ENCODE data around the gene CHD3.

The CHD3 gene

GRCh38 chr17:7882629-7883028 is 6.0 kb upstream of the CHD3 start:
- Mint-ChIP-seq H3K4me3 (no peak overlapping the region), H3K4me1 (peaks cover 5% of the 10 kb centered on the region), H3K27me3 (ENCODE audit: low read depth, poor library complexity) (no peaks in the 10 kb centered on the region), H3K36me3 (ENCODE audit: low read depth) (peaks cover under 1% of the 10 kb centered on the region), H3K27ac (no peak overlapping the region), H3K9me3 (no peaks in the 10 kb centered on the region)
- DNase-seq, result no peak
- TF ChIP-seq, protein P1, sequence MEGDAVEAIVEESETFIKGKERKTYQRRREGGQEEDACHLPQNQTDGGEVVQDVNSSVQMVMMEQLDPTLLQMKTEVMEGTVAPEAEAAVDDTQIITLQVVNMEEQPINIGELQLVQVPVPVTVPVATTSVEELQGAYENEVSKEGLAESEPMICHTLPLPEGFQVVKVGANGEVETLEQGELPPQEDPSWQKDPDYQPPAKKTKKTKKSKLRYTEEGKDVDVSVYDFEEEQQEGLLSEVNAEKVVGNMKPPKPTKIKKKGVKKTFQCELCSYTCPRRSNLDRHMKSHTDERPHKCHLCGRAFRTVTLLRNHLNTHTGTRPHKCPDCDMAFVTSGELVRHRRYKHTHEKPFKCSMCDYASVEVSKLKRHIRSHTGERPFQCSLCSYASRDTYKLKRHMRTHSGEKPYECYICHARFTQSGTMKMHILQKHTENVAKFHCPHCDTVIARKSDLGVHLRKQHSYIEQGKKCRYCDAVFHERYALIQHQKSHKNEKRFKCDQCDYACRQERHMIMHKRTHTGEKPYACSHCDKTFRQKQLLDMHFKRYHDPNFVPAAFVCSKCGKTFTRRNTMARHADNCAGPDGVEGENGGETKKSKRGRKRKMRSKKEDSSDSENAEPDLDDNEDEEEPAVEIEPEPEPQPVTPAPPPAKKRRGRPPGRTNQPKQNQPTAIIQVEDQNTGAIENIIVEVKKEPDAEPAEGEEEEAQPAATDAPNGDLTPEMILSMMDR (IDR thresholded peaks at IDR 0.05), result no peak

- Mint-ChIP-seq H3K4me3 (no peak overlapping the region), H3K36me3 (ENCODE audit: low read depth) (no peaks in the 10 kb centered on the region), H3K27ac (no peak overlapping the region), H3K4me1 (peaks cover 5% of the 10 kb centered on the region), H3K27me3 (ENCODE audit: low read depth, poor library complexity) (no peaks in the 10 kb centered on the region), H3K9me3 (no peaks in the 10 kb centered on the region)
- TF ChIP-seq, protein P1 (IDR thresholded peaks at IDR 0.05), result no peak
- DNase-seq, result no peak
These were observed 4.7 kb upstream of the CHD3 start for GRCh38 chr17:7883781-7884386.

- peak; percentile 44 for DNase-seq
- no peaks in the 10 kb centered on the region for H3K9me3 Mint-ChIP-seq
- TF ChIP-seq, protein P1 (IDR thresholded peaks at IDR 0.05), result no peak
- peaks cover 5% of the 10 kb centered on the region for H3K4me1 Mint-ChIP-seq
- H3K27ac Mint-ChIP-seq, result no peak overlapping the region
- H3K4me3 Mint-ChIP-seq, result peak overlapping the region; percentile 63
- H3K27me3 Mint-ChIP-seq (ENCODE audit: low read depth, poor library complexity), result no peaks in the 10 kb centered on the region
- H3K36me3 Mint-ChIP-seq (ENCODE audit: low read depth), result peaks cover 5% of the 10 kb centered on the region
These were observed 3.8 kb upstream of the CHD3 start for GRCh38 chr17:7884581-7885366.

DNA sequence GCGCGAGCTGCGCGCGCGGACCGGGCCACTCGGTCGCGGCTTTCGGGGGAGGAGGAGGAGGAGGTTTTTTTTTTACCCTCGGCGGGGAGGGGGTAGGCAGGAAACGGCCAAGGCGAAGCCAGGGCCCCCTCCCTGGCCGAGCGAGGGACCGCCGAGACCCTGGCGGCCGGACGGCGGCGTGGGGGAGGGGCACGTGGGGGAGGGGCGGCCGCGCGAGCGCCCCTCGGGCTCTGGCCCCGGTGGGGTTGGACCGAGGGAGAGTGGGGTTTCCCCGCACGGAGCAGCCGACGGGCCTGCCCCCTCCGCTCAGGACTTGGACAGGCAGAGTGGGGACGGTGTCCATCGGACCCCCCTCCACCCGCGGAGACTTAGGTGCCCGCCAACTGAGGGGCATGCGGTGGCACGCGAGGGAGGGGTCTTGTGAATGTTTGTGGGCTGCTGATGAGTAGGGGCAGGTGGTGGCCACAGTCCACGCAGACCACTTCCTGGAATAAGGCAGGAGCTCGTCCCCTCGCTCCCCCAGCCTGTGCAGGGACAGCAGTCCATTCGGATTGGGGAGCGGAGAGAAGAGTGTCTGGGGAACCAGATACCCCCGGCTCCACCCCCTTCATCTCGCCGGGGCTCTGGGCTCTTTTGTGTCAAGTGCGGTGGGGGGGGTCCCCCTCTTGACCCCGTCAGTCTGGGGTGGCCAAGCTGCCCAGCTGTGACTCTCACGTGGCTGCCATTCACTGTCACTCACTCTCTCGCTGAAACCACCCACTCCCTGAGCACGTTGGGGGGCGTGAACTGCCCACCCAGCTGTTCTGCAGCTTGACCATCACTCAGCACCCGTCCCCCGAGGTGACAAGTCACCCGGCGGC is 3.0 kb upstream of the CHD3 start:
- TF ChIP-seq, protein P1 (IDR thresholded peaks at IDR 0.05), result no peak
- Mint-ChIP-seq H3K27me3 (ENCODE audit: low read depth, poor library complexity) (peaks cover 4% of the 10 kb centered on the region), H3K27ac (no peak overlapping the region)

GRCh38 chr17:7886227-7887037 is 2.2 kb upstream of the CHD3 start:
- peaks cover 4% of the 10 kb centered on the region for H3K27me3 Mint-ChIP-seq (ENCODE audit: low read depth, poor library complexity)
- DNase-seq, result peak; percentile 43
- TF ChIP-seq, protein P1 (IDR thresholded peaks at IDR 0.05), result no peak
- H3K4me1 Mint-ChIP-seq, result peaks cover 5% of the 10 kb centered on the region
- no peak overlapping the region for H3K4me3 Mint-ChIP-seq
- peaks cover 20% of the 10 kb centered on the region for H3K36me3 Mint-ChIP-seq (ENCODE audit: low read depth)
- H3K27ac Mint-ChIP-seq, result no peak overlapping the region
- no peaks in the 10 kb centered on the region for H3K9me3 Mint-ChIP-seq

More for the DNA sequence above, 3.0 kb upstream of the CHD3 start:
- Mint-ChIP-seq H3K4me3 (peak overlapping the region; percentile 63), H3K9me3 (no peaks in the 10 kb centered on the region), H3K36me3 (ENCODE audit: low read depth) (peaks cover 12% of the 10 kb centered on the region), H3K4me1 (peaks cover 5% of the 10 kb centered on the region)
- DNase-seq, result peak; percentile 76

Data from nephron progenitor cell (in vitro differentiated cells).